ENCODE results near the gene UQCR10.

DNA sequence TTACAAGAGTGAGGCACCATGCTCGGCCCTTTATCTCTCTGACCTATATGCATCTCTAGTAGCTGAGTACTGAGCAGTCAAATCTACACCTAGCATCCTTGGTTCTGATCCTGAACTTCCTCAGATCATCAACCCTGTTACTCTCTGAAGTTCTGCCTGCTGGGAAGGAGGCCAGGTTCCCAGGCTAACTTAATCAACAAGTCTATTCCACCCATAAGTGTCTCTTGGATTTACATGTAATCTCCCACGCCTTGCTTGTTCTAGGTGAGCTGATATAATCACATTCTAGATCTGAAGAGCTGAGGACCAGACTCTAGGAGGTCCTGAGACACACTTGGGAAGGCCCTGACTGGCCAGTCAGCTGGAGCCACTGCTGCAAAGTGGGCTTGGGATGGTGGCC, 25.2 kb upstream of the UQCR10 start:
- TF ChIP-seq TAF1 (IDR thresholded peaks at IDR 0.05; ENCODE audit: low read depth): no peak
- TF ChIP-seq REST (IDR thresholded peaks at IDR 0.05; ENCODE audit: low read depth): no peak
- TF ChIP-seq EP300 (IDR thresholded peaks at IDR 0.05; ENCODE audit: borderline replicate concordance): no peak
- TF ChIP-seq TEAD4 (IDR thresholded peaks at IDR 0.05): no peak
- no peak for TF ChIP-seq YY1 (IDR thresholded peaks at IDR 0.05; ENCODE audit: low read depth)
- no peak for TF ChIP-seq CREB1 (IDR thresholded peaks at IDR 0.05; ENCODE audit: low read depth)
